ENCODE results near the gene POLN. TPM values are rescaled to one million over a fixed set of nuclear protein-coding genes. Genes with fewer than 3 reads are reported as not detected.

Gene POLN
- total RNA-seq, 1 experiment from 2014 or later = 3.5 TPM

- Mint-ChIP-seq H3K4me3 (no peak overlapping the region), H3K27me3 (ENCODE audit: low read depth) (no peaks in the 10 kb centered on the region; the same call in 1 of the 2 replicates), H3K36me3 (no peaks in the 10 kb centered on the region), H3K9me3 (no peaks in the 10 kb centered on the region), H3K27ac (no peak overlapping the region), H3K4me1 (no peaks in the 10 kb centered on the region; the same call in 1 of the 2 replicates)
- ChIA-PET POLR2A (no interaction called here), CTCF (interaction anchor here (0.8 kb wide), 1 partner anchor 158 kb away, joined by 3 read pairs; no protein-coding TSS in a partner anchor)
- TF ChIP-seq PRRX2 (CRISPR knock-in tag; IDR thresholded peaks at IDR 0.05) (no peak), GABPB1 (CRISPR knock-in tag; IDR thresholded peaks at IDR 0.05) (no peak), ZNF219 (CRISPR knock-in tag; IDR thresholded peaks at IDR 0.05; ENCODE audit: borderline replicate concordance) (no peak), ZBTB21 (CRISPR knock-in tag; IDR thresholded peaks at IDR 0.05; ENCODE audit: borderline replicate concordance) (no peak), USF1 (CRISPR knock-in tag; IDR thresholded peaks at IDR 0.05) (no peak), ATF3 (CRISPR knock-in tag; conservative IDR thresholded peaks at IDR 0.05) (no peak), ZSCAN18 (CRISPR knock-in tag; IDR thresholded peaks at IDR 0.05) (no peak), USF2 (CRISPR knock-in tag; IDR thresholded peaks at IDR 0.05) (no peak), SMAD4 (CRISPR knock-in tag; IDR thresholded peaks at IDR 0.05) (no peak), CREB1 (CRISPR knock-in tag; IDR thresholded peaks at IDR 0.05) (no peak), ERG (CRISPR knock-in tag; IDR thresholded peaks at IDR 0.05) (no peak), ZBTB43 (CRISPR knock-in tag; IDR thresholded peaks at IDR 0.05) (no peak), FOXJ3 (CRISPR knock-in tag; IDR thresholded peaks at IDR 0.05; ENCODE audit: borderline replicate concordance) (no peak)
- no peak for ATAC-seq
- DNase-seq (ENCODE audit: low spot score) = no peak
These were observed 41.3 kb upstream of the POLN start for GRCh38 chr4:2283199-2283711.

GRCh38 chr4:2281575-2282343 is 39.8 kb upstream of the POLN start:
- Mint-ChIP-seq H3K4me3 (no peak overlapping the region), H3K36me3 (no peaks in the 10 kb centered on the region), H3K27ac (no peak overlapping the region), H3K9me3 (no peaks in the 10 kb centered on the region), H3K4me1 (no peaks in the 10 kb centered on the region), H3K27me3 (ENCODE audit: low read depth) (no peaks in the 10 kb centered on the region; the same call in 1 of the 2 replicates)
- CTCF ChIA-PET = interaction anchor here (0.7 kb wide), 1 partner anchor 13 kb away, joined by 3 read pairs; no protein-coding TSS in a partner anchor
- TF ChIP-seq FOXJ3 (CRISPR knock-in tag; IDR thresholded peaks at IDR 0.05; ENCODE audit: borderline replicate concordance) = no peak
- no peak for TF ChIP-seq OVOL2 (CRISPR knock-in tag; IDR thresholded peaks at IDR 0.05; ENCODE audit: borderline replicate concordance)
- TF ChIP-seq SOX15 (CRISPR knock-in tag; IDR thresholded peaks at IDR 0.05) = no peak
- no peak for TF ChIP-seq NFE2L1 (CRISPR knock-in tag; IDR thresholded peaks at IDR 0.05)
- no peak for TF ChIP-seq ZNF396 (CRISPR knock-in tag; IDR thresholded peaks at IDR 0.05; ENCODE audit: borderline replicate concordance)
- no peak for TF ChIP-seq PRRX2 (CRISPR knock-in tag; IDR thresholded peaks at IDR 0.05)
- TF ChIP-seq RORB (CRISPR knock-in tag; IDR thresholded peaks at IDR 0.05) = no peak
- POLR2A ChIA-PET = no interaction called here
- ATAC-seq (no peak), DNase-seq (ENCODE audit: low spot score) (no peak)

All from WTC11 (cell line).